GM12874 (cell line): ENCODE results near the gene SYNGAP1.

ENCODE experiments used
- TF ChIP-seq, protein P1 (sequence below): IDR thresholded peaks from 2 replicates; pipeline ENCODE4 v1.5.1; 2011; ENCODE audit warnings: low read depth, mild to moderate bottlenecking, control low read depth, low read length, moderate library complexity; ENCODE audit not compliant: insufficient read depth

Gene SYNGAP1

DNA sequence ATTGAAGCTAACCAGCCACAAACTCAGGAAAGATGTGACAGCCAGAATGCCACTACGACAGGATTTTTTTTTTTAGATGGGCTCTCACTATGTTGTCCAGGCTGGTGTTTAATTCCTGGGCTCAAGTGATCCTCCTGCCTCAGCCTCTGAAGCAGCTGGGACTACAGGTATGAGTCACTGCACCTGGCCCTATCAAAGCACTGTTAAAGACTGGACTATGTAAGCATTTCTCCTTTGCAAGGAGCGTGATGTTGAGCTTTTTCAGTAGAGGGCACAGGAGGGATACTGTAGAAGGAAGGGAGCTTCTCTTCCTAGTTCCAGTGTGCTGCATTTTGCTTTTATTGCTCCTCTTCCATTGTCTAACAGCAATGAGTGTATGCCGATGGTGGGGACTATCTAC is 70.3 kb downstream of the SYNGAP1 start:
- TF ChIP-seq, protein P1, sequence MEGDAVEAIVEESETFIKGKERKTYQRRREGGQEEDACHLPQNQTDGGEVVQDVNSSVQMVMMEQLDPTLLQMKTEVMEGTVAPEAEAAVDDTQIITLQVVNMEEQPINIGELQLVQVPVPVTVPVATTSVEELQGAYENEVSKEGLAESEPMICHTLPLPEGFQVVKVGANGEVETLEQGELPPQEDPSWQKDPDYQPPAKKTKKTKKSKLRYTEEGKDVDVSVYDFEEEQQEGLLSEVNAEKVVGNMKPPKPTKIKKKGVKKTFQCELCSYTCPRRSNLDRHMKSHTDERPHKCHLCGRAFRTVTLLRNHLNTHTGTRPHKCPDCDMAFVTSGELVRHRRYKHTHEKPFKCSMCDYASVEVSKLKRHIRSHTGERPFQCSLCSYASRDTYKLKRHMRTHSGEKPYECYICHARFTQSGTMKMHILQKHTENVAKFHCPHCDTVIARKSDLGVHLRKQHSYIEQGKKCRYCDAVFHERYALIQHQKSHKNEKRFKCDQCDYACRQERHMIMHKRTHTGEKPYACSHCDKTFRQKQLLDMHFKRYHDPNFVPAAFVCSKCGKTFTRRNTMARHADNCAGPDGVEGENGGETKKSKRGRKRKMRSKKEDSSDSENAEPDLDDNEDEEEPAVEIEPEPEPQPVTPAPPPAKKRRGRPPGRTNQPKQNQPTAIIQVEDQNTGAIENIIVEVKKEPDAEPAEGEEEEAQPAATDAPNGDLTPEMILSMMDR = no peak

- TF ChIP-seq, protein P1 = no peak
These were observed 70.8 kb downstream of the SYNGAP1 start for GRCh38 chr6:33490621-33491020.

DNA sequence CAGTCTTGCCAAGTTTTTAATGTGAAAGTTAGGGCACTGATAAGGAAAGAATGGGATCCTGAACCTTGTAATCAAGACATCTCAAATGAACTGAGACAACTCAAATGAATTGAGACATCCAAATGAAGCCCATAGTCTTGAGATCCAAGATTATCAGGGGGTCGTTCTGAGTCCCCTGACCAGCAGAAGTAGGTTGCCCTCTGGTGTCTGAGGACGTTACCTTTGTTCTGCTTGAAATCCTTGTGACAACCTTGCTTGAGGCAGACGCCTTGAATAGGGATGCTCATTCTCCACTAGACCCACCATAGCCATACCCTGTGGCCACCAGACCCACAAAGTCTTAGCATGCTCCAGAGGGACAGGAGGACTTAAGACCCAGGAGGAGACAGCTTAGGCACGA is 72.2 kb downstream of the SYNGAP1 start:
- TF ChIP-seq, protein P1 = no peak

DNA sequence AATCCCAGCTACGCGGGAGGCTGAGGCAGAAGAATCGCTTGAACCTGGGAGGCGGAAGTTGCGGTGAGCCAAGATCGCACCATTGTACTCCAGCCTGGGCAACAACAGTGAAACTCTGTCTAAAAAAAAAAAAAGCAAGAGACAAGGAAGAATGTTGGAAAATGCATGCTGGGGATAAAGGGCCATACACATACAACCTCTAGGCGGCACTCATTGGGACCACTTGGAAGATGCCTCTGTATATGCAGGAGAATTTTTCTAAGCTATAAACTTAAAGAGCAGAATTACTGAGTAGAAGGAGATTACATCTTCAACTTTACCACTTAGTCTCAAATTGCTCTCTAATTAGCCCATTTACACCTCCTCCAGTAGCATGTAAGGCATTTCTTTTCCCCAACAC is 77.3 kb downstream of the SYNGAP1 start:
- TF ChIP-seq, protein P1 = no peak

DNA sequence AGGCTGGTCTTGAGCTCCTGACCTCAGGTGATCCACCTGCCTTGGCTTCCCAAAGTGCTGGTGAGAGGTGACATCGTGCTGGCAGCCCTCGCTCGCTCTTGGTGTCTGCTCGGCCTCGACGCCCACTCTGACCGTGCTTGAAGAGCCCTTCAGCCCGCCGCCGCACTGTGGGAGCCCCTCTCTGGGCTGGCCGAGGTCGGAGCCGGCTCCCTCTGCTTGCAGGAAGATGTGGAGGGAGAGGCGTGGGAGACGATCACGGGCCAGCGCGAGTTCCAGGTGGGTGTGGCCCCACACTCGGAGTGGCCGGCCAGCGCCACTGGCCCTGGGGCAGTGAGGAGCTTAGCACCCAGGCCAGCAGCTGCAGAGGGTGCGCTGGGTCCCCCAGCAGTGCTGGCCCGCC is 82.6 kb downstream of the SYNGAP1 start:
- TF ChIP-seq, protein P1 = no peak

DNA sequence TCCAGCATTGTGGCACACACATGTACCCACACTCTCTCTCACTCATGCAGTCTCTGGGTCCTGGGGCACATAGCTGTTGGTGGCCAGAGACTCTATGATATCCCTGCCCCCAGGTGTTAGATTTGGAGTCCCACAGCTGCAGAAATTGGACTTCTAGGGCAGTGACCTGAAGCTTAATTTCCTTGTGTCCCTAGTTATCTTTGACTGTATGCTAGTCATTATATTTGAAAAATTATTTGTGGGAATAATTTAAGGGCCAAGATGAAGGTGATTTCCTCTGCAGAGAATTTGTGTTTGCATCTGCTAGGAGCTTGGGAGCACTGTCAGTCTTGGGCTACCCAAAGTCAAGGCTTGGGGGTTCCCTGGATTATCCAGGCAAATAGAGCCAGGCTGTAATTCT is 84.6 kb downstream of the SYNGAP1 start:
- TF ChIP-seq, protein P1 = no peak
